Lower leg skin (tissue), 4 donors: ENCODE measurements around the gene CDC14A. TPM values are rescaled to one million over a fixed set of nuclear protein-coding genes. Genes with fewer than 3 reads are reported as not detected.

Experiments
- DNase-seq, 2 donors: peaks; one replicate each; pipeline ENCODE4 v3.0.0-alpha.2; 2019; ENCODE audit warnings: low spot score in 2 of 2
- H3K4me3 ChIP-seq: fragments of 200-600 bp; sonication (generic); 2 replicates; pipeline ENCODE4 v1.5.1; 2017; ENCODE audit warnings: mild to moderate bottlenecking, low read depth; ENCODE audit not compliant: poor library complexity, severe bottlenecking
- CTCF ChIP-seq, 3 donors: fragments of 450-650 bp; IDR thresholded peaks; one replicate each; pipeline ENCODE4 v1.5.1; 2016; ENCODE audit warnings: antibody characterized with exemption in 3 of 3, mild to moderate bottlenecking in 3 of 3, moderate library complexity in 2 of 3
- POLR2A ChIP-seq, 2 donors: fragments of 450-650 bp; IDR thresholded peaks; one replicate each; pipeline ENCODE4 v1.6.1; 2016 to 2017; ENCODE audit warnings: antibody characterized with exemption in 2 of 2, mild to moderate bottlenecking in 1 of 2, moderate library complexity in 1 of 2
- WGBS, 2 donors: methylation state at CpG; one replicate each; pipeline ENCODE4 v1.1.5; 2018; 5-methylcytosine and 5-hydroxymethylcytosine counted together
- intact Hi-C: fragments of 100-400 bp; cut with DNase I; formaldehyde crosslinking; loops from one replicate; pipeline ENCODE4 v1.15.0; 2023; ENCODE audit warnings: low total_unique reads
- total RNA-seq, 4 donors: library from RNA; depleted of rRNA; stranded (reverse); fragments of >200 nt; gene quantifications; one replicate each; pipeline ENCODE4 v1.1.0, GENCODE V29; 2016

The CDC14A gene
- total RNA-seq, 4 donors from 2014 or later: 13.5 to 15.4 (median 14.4) TPM

GRCh38 chr1:100438789-100439188, 86.5 kb downstream of the CDC14A start:
- TF ChIP-seq POLR2A (IDR thresholded peaks at IDR 0.05) (no peak), CTCF (IDR thresholded peaks at IDR 0.05) (no peak)
- no peak overlapping the region for H3K4me3 ChIP-seq
- DNase-seq: no peak
- intact Hi-C loops: no loop called here
- WGBS, 2 donors: 73 to 76% methylated on average over 3 of the region's 3 CpGs

DNA sequence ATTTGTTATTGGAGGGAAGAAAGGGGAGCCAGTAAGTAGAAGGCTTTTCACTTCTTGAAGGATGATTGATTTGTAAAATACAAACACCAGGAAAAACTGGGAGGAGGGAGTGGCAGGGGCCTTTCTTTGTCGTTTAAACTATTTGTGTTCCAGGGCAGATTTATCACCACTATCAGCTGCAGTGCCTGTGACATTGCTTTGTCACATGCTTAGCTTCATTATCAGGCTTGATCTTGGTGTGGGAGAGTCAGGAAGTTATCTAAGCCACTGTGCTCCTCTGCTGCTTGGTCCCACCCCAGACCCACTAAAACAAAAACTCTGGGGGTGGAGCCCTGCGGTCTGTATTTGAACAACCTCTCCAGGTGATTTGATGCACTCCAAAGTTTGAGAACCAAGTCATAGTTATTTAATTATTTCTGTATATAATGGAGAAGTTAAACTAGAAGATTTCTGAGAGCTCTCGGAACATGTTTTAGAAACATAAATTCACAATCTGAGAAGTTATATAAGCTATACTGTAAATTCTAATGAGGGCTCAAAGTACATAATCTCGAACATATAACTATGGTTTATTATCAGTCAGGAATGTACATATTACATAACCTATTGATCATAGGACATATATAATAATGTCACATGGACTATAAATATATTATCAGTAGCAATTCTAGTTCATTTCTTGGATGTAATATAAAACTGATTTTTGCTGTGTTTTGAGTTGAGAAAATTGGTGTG, 87.9 kb downstream of the CDC14A start:
- intact Hi-C loops: no loop called here
- DNase-seq: no peak
- 58 to 59% methylated on average over 4 of the region's 4 CpGs for WGBS, 2 donors
- no peak for TF ChIP-seq CTCF (IDR thresholded peaks at IDR 0.05)
- TF ChIP-seq POLR2A (IDR thresholded peaks at IDR 0.05): no peak
- H3K4me3 ChIP-seq: no peak overlapping the region

- no peak for DNase-seq
- intact Hi-C loops: no loop called here
- 82 to 87% methylated on average over 2 of the region's 2 CpGs for WGBS, 2 donors
- TF ChIP-seq CTCF (IDR thresholded peaks at IDR 0.05): no peak
- no peak for TF ChIP-seq POLR2A (IDR thresholded peaks at IDR 0.05)
- no peak overlapping the region for H3K4me3 ChIP-seq
Observed at GRCh38 chr1:100441146-100441545, 88.8 kb downstream of the CDC14A start.

GRCh38 chr1:100441651-100442050, 89.3 kb downstream of the CDC14A start:
- intact Hi-C loops: no loop called here
- 86 to 98% methylated on average over 1 of the region's 1 CpG for WGBS, 2 donors
- no peak for TF ChIP-seq POLR2A (IDR thresholded peaks at IDR 0.05)
- no peak for TF ChIP-seq CTCF (IDR thresholded peaks at IDR 0.05)
- no peak overlapping the region for H3K4me3 ChIP-seq
- no peak for DNase-seq

- intact Hi-C loops: no loop called here
- 74% methylated on average over 7 of the region's 7 CpGs for WGBS, 2 donors
- TF ChIP-seq CTCF (IDR thresholded peaks at IDR 0.05) (no peak), POLR2A (IDR thresholded peaks at IDR 0.05) (no peak)
- H3K4me3 ChIP-seq: no peak overlapping the region
- DNase-seq: no peak
Observed at GRCh38 chr1:100443811-100444571, 91.7 kb downstream of the CDC14A start.
